HG03342 (cell line): ENCODE measurements around the gene GYPC.
A peak's percentile ranks its signal among the peaks of the same experiment; 100 is the strongest.
"Not testable (repeated sequence)": the region's sequence is repeated elsewhere in the genome, so short reads cannot be mapped to it uniquely, and the experiment has no call there.

Experiments used
- ATAC-seq: cut with Tn5 transposase; IDR thresholded peaks from one replicate; pipeline ENCODE4 v1.9.1; 2021; ENCODE audit warnings: mild to moderate bottlenecking, moderate library complexity; ENCODE audit not compliant: unreplicated experiment

GYPC gene

DNA sequence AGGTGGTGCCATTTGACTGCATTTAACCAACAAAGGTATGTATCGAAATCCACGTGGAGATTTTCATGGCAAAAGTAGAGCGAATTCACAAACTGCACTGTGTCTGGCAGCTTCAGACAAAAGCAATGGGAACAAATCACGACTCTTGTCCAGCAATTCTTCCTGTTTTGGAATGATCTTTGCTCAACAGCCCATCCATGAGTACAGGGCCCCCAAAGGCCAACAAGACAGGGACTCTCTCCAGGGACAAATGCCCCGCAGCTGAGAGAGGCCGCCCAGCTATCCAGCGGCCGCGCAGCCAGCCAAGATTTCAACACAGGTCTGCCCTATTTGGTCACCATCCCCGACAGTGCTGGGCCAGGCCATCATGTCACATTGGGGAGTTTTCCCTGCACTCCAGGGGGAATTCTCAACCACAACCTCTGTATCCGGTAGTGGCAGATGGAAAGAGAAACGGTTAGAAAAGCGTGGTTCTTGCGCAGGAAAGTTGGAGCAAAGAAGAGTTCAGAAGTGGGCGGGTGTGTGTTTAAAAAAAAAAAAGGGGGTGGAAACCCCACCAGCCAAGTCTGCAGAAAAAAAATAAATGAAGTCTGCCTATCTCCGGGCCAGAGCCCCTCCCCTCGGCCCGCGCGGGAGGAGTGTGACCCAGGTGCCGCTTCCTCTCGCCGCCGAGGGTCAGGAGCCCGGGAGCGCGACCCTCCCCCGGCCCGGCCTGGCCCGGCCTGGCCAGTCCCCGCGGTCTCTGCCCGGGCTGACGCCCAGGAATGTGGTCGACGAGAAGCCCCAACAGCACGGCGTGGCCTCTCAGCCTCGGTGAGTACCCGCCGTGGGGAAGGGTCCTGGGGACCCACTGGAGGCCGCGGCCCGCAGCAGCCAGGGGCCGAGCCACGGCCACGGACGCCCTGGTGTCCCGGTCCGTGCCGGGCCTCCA is at the start of gene GYPC:
GYPC (plus strand) TSS at position 659 of the 931 bp plus-strand sequence; CDS start at position 765, 106 bp downstream.
- ATAC-seq = peak; percentile 32

DNA sequence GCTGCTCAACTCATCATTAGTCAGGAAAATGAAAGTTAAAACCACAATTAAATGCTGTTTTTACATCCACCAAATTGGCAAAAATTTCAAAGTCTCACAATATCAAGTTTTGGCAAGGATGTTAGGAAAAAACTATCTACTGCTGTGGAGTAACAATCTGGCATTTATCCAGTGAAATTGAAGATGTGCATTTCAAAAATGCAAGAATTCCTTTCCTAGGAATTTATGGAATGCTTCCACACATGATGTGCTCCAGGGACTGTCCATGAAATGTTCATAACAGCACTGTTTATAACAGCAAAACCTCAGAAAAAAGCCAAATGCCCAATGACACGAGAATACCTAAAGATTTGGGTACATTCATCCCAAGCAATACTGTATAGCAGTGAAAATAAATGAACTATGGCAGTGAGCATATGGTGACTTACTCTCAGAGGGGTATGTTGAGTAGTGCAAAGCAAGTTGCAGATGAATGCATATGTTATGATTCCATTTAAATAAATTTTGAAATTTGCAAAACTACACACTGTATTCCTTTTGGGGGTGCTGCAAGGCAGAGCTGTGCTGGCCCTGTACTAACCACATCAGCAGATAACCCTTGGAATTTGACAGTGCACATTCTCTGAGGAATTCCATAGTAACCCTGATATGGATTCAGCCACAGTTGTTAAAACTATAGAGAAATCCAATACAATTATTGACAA is 41.3 kb upstream of the GYPC start:
- ATAC-seq = no peak

DNA sequence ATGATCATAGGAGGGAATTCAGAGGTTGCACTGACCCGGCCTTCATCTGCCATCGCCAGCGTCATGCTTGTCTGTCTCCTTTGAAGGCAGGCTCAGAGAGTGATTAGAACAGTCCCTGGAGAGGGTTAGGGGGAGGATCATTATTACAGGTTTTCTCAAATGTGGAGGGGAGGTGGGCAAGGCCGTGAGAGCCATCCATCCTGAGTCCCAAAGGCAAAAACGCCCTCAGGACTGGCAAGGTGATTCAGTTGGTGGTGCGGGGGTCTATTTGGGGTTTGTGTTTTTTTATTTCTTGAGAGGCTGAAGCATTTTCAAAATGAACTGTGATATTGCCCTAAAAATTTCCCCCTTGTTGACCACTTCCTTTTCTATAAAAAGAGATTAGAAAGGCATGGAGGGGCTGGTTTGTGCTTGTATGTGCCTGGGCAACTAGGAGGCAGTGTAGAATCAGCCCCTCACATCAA is 39.3 kb upstream of the GYPC start:
- no peak for ATAC-seq

- no peak for ATAC-seq
These were observed 35.7 kb upstream of the GYPC start for GRCh38 chr2:126620302-126620701.

DNA sequence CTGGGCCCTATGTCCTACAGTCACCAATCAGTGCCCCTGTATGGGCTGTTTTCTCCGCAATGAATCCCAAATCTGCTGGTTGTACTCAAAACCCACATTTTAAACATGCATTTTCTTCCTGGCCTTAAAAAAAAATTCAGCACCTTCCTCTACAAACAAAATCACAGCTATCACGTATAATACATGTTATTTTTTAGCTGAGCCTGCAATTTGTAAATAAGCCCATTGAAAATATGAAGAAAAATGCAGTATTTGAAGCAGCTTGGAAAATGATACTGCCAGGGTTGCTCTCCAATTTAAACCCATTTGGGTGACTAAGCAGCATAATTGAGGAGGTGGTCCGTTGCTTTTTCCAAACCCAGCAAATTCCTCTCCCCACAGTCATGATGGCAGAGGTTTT is 33.0 kb upstream of the GYPC start:
- ATAC-seq = no peak

DNA sequence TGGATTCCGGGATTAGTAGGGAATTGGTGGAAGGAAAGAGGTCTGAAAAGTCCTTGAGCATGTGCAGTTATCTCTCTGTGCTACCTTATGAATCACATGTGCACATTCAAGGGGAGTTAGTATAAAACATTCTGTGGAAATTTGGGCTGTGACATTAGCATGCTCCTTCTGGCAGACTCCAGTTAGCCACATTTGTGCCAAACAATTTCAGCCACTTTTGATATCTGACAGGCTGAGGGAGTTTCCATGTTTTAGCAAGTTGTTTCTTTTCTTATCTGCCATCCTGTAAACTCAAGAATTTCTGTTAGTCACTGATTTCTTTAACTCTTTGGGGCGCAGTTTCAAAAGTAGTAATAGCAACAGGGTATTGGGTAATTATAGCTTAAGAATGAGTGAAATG is 28.3 kb upstream of the GYPC start:
- no peak for ATAC-seq

DNA sequence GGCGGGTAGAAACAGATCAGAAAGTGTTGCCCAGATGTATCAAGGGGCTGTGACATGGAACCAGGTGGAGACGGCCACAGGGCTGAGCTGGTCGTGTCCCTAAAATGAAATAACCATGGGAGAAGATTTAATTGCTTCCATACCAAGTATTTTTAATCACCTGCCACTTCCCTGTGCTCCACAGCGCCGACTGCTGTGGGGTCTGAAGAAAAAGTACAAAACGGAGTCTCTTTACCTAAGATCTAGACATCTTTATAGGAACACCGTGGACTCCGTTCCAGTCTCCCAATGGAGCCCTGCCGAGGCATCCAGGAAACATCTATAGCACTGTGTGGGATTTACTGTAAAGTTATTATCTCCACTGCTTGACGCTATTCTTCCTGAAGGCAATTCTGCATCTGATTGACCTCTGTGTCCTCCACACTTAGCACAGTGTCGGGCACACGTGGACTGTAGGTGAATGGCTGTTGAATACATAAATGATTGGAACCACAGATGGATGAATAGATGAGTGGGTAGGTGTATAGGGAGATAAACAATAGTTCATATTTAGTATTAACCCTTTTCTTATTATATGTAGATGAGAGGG is 21.6 kb upstream of the GYPC start:
- no peak for ATAC-seq

- no peak for ATAC-seq
These were observed 20.7 kb upstream of the GYPC start for GRCh38 chr2:126635281-126635680.

DNA sequence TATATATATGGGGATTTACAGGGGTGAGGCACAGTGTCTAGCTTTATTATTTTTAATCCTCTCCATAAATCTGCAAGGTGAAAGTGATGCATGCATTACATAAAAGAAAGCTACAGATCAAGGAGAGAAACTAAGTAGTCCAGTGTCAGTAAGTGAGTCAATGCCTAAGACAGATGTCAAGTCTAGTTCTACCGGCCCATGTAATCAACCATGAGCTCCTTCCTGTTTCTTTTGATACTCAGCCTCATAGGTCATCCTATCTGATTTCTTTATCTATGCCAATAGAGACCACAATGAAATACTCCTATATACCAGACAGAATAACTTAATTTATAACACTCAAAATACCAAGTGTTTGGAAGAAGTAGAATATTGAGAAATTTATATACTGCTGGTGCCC is 20.2 kb upstream of the GYPC start:
- ATAC-seq = no peak

GRCh38 chr2:126637386-126637785 is 18.6 kb upstream of the GYPC start:
- no peak for ATAC-seq

DNA sequence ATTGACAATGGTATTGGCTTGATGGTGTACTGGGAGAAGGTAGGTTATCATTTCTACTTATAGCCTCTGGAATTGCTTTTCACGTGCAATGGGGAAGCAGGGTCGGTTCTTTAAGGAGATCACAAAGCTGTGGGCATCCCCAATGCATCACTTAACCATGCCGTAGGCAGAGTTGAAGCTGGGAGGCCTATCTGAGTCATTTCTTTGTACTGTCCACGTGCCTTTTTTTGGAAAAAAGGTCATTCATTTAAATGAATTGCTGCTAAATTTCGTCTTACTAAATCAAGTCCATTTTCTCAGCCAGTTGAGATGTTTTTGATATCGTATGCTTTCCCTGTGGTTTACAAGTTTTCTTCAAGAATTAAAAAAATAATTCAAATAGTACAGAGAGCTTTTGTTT is 17.2 kb upstream of the GYPC start:
- ATAC-seq = no peak

- no peak for ATAC-seq
These were observed 16.7 kb upstream of the GYPC start for GRCh38 chr2:126639276-126639675.

DNA sequence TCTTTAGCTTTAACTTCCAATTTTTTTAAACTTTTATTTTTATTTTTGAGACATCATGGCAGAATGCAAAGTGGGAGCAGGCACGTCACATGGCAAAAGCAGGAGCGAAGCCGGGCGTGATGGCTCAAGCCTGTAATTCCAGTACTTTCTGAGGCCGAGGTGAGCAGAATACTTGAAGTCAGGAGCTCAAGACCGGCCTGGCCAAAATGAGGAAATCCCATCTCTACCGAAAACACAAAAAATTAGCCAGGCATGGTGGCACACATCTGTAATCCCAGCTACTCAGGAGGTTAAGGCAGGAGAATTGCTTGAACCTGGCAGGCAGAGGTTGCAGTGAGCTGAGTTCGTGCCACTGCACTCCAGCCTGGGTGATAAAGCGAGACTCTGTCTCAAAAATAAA is 14.7 kb upstream of the GYPC start:
- ATAC-seq = not testable (repeated sequence)

DNA sequence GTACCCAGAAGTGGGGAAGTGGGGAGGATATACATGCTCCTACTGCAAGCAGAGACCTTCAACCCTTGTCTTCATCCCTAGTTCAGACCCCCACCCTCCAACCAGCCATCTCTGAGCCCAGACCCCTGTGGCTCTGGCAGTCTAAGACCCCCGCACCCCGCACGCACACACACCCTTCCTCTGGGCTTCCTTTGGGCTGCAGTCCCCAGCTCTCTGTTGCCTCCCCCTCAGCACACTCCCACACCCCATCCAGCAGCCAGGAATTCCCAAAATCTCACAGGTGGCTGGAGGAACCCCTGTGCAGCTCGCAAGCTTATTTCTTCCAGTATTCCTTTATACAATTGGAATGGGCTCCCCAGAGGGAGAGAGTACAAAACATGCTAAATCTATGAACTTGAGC is 13.9 kb upstream of the GYPC start:
- no peak for ATAC-seq

DNA sequence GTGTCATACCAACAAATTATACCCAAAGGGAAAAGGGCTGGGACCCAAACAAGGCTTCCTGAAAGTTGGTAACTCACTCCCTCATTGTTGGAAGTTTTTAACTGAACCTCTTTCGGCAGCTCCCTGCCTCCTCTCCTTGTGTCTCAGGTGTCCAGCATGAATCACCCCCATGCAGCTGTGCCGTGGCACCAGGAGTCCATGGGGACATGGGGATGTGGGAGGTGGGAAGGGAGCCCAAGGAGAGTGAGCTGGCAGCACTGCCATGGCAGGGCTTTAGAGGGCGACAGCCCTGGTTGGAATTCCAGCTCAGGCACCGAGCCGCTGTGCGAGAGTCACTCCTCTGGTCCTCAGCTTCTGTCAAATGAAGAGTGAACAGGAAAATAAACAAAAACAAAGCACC is 12.5 kb upstream of the GYPC start:
- ATAC-seq = no peak

DNA sequence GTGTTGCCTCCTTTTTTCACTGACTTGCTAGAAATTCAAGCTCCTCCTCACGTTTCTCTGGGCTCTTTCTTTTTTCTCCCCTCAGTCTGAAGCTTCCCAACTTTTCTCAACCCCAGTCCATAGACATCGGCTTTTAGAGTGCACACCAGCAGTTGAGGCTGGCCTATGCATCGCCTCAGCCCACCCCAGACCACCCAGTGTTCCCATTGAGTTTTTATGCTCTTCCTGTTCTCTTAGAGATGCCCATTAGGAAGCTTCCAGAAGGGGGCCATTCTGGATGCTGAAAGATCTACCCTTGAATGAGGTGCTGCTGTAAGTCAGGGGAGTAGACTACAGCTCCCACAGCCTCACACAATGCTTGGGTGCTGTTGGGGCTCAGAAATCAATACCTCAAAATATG is 12.0 kb upstream of the GYPC start:
- no peak for ATAC-seq

DNA sequence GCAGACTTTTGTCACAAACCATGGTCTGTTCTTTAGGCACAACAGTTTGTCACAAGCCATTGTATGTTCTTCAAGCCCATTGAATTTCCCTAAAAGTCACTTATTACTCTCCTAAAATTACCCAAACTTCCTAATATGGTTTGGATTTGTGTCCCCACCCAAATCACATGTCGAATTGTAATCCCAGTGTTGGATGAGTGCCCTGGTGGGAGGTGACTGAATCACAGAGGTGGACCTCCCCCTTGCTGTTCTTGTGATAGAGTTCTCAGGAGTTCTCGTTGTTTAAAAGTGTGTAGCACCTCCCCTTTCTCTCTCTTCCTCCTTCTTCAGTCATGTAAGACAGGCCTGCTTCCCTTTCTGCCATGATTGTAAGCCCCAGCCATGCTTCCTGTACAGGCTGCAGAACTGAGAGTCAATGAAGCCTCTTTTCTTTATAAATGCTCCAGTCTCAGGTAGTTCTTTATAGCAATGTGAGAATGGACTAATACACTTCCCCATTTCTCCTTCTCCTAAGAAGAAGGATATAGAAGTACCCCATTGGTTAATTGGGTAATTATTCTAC is 11.2 kb upstream of the GYPC start:
- peak; percentile 97 for ATAC-seq

DNA sequence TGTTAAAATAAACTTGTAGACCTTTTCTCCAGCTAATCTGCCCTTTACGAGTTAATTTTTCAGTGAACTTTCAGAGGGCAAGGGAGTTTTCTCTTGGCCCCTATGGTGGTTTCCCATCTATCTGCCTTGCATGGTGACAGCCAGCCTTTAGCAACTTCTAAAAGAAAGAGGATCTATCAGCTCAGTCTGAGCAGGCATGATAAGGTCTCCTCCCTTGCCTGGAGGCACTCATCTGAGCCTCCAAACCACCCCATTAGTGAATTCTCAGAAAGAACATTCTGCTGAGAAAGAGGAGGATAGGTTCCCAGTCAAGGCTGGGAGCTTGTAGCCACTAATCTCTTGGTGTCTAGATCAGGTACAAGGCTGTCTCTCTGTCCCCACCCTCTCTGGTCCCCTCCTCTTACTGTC is 10.7 kb upstream of the GYPC start:
- peak; percentile 52 for ATAC-seq

DNA sequence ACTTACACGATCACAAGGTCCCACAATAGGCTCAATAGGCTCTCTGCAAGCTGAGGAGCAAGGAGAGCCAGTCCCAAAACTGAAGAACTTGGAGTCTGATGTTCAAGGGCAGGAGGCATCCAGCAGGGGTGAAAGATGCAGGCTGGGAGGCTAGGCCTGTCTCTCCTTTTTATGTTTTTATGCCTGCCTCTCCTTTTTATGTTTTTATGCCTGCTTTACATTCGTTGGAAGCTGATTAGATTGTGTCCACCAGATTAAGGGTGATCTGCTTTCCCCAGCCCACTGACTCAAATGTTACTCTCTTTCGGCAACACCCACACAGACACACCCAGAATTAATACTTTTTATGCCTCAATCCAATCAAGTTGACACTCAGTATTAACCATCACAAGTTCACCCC is 9.9 kb upstream of the GYPC start:
- ATAC-seq = no peak

- not testable (repeated sequence) for ATAC-seq
These were observed 8.1 kb upstream of the GYPC start for GRCh38 chr2:126647714-126648344.

DNA sequence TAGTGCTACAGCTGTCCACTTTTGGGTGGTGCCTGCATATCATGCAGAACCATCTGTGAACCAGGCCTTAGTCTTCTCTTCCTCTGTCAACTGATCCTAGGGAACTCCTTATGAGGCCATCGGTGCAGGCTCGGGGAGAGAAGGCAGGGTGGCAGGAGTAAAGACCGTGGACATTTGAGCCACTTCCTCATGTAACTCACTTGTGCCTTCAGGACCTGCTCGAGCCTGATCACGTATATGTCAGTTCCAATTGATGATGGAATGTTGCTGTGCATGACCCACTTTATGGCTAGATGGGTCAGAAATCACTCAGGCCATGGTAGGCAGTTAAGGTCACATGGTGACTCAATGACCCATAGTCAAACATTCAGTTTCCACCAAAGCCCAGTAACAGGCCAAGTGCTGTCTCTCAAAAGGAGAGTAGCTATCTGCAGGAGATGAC is 7.6 kb upstream of the GYPC start:
- not testable (repeated sequence) for ATAC-seq
